ENCODE data around the gene ZBTB49.
"Not testable (repeated sequence)": the region's sequence is repeated elsewhere in the genome, so short reads cannot be mapped to it uniquely, and the experiment has no call there.

Gene ZBTB49

GRCh38 chr4:4326166-4326565 is 36.1 kb downstream of the ZBTB49 start:
- DNase-seq = no peak

- no peak for DNase-seq
Measured at GRCh38 chr4:4327652-4328121, 37.6 kb downstream of the ZBTB49 start.

- DNase-seq = no peak
Measured at GRCh38 chr4:4328206-4328605, 38.2 kb downstream of the ZBTB49 start.

GRCh38 chr4:4328840-4329239 is 38.8 kb downstream of the ZBTB49 start:
- no peak for DNase-seq

- no peak for DNase-seq
Measured at GRCh38 chr4:4329496-4329895, 39.4 kb downstream of the ZBTB49 start.

GRCh38 chr4:4330794-4331193 is 40.7 kb downstream of the ZBTB49 start:
- no peak for DNase-seq

- DNase-seq = no peak
Measured at GRCh38 chr4:4332529-4332928, 42.5 kb downstream of the ZBTB49 start.

- DNase-seq = no peak
Measured at GRCh38 chr4:4333265-4333706, 43.2 kb downstream of the ZBTB49 start.

GRCh38 chr4:4334798-4335520 is 44.9 kb downstream of the ZBTB49 start:
- peak; percentile 63 for DNase-seq

- DNase-seq = no peak
Measured at GRCh38 chr4:4338210-4339001, 48.4 kb downstream of the ZBTB49 start.

- DNase-seq = no peak
Measured at GRCh38 chr4:4339504-4340085, 49.5 kb downstream of the ZBTB49 start.

- DNase-seq = no peak
Measured at GRCh38 chr4:4341861-4342650, 52.0 kb downstream of the ZBTB49 start.

- DNase-seq = no peak
Measured at GRCh38 chr4:4343038-4343437, 53.0 kb downstream of the ZBTB49 start.

- no peak for DNase-seq
Measured at GRCh38 chr4:4344915-4345527, 55.0 kb downstream of the ZBTB49 start.

GRCh38 chr4:4347585-4347984 is 57.5 kb downstream of the ZBTB49 start:
- no peak for DNase-seq

- not testable (repeated sequence) for DNase-seq
Measured at GRCh38 chr4:4348585-4348984, 58.5 kb downstream of the ZBTB49 start.

GRCh38 chr4:4349867-4350266 is 59.8 kb downstream of the ZBTB49 start:
- no peak for DNase-seq

- DNase-seq = no peak
Measured at GRCh38 chr4:4350909-4351308, 60.9 kb downstream of the ZBTB49 start.

- DNase-seq = no peak
Measured at GRCh38 chr4:4355302-4355701, 65.3 kb downstream of the ZBTB49 start.

GRCh38 chr4:4356106-4357041 is 66.3 kb downstream of the ZBTB49 start:
- no peak for DNase-seq
